ENCODE results near the gene NTRK1.

The NTRK1 gene

GRCh38 chr1:156899956-156900718 is 39.5 kb downstream of the NTRK1 start:
- no peak for ATAC-seq
- TF ChIP-seq ZC3H10 (CRISPR knock-in tag; IDR thresholded peaks at IDR 0.05) = no peak
- TF ChIP-seq POU6F1 (CRISPR knock-in tag; IDR thresholded peaks at IDR 0.05; ENCODE audit: borderline replicate concordance, low read depth) = no peak
- TF ChIP-seq ZNF70 (CRISPR knock-in tag; IDR thresholded peaks at IDR 0.05) = no peak
- TF ChIP-seq TCF4 (CRISPR knock-in tag; IDR thresholded peaks at IDR 0.05; ENCODE audit: borderline replicate concordance) = no peak
- TF ChIP-seq ZFP3 (CRISPR knock-in tag; IDR thresholded peaks at IDR 0.05) = no peak
- TF ChIP-seq ZNF565 (CRISPR knock-in tag; conservative IDR thresholded peaks at IDR 0.05; ENCODE audit: low read depth) = no peak
- TF ChIP-seq ISL1 (CRISPR knock-in tag; IDR thresholded peaks at IDR 0.05) = no peak
- TF ChIP-seq GLIS3 (CRISPR knock-in tag; IDR thresholded peaks at IDR 0.05) = no peak
- no peak for TF ChIP-seq TOX (CRISPR knock-in tag; IDR thresholded peaks at IDR 0.05; ENCODE audit: borderline replicate concordance)

- ATAC-seq = no peak
- TF ChIP-seq ZFP30 (CRISPR knock-in tag; IDR thresholded peaks at IDR 0.05) (no peak), ZNF565 (CRISPR knock-in tag; conservative IDR thresholded peaks at IDR 0.05; ENCODE audit: low read depth) (no peak), SNAI2 (CRISPR knock-in tag; IDR thresholded peaks at IDR 0.05) (no peak), RARB (CRISPR knock-in tag; IDR thresholded peaks at IDR 0.05) (no peak), POU6F1 (CRISPR knock-in tag; IDR thresholded peaks at IDR 0.05; ENCODE audit: borderline replicate concordance, low read depth) (no peak), OSR1 (CRISPR knock-in tag; IDR thresholded peaks at IDR 0.05) (no peak), PPARA (CRISPR knock-in tag; IDR thresholded peaks at IDR 0.05; ENCODE audit: borderline replicate concordance) (no peak), ESRRG (CRISPR knock-in tag; IDR thresholded peaks at IDR 0.05) (no peak), CREB5 (CRISPR knock-in tag; IDR thresholded peaks at IDR 0.05; ENCODE audit: low read depth) (no peak), ZNF8 (CRISPR knock-in tag; IDR thresholded peaks at IDR 0.05) (no peak), PATZ1 (CRISPR knock-in tag; IDR thresholded peaks at IDR 0.05; ENCODE audit: borderline replicate concordance) (no peak), TOX (CRISPR knock-in tag; IDR thresholded peaks at IDR 0.05; ENCODE audit: borderline replicate concordance) (no peak), TSHZ2 (CRISPR knock-in tag; IDR thresholded peaks at IDR 0.05) (no peak), ZC3H10 (CRISPR knock-in tag; IDR thresholded peaks at IDR 0.05) (no peak), ISL1 (CRISPR knock-in tag; IDR thresholded peaks at IDR 0.05) (no peak), ARNTL (CRISPR knock-in tag; IDR thresholded peaks at IDR 0.05; ENCODE audit: borderline replicate concordance, low read depth) (no peak), TCF4 (CRISPR knock-in tag; IDR thresholded peaks at IDR 0.05; ENCODE audit: borderline replicate concordance) (no peak), CSDC2 (CRISPR knock-in tag; IDR thresholded peaks at IDR 0.05) (no peak)
Measured at GRCh38 chr1:156900896-156901589, 40.4 kb downstream of the NTRK1 start.

Data from SK-N-SH treated with all-trans-retinoic acid at 6 μM for 48 hours (cell line).